ENCODE results near the gene TAAR8. TPM values are rescaled to one million over a fixed set of nuclear protein-coding genes. Genes with fewer than 3 reads are reported as not detected.
"Not testable (repeated sequence)": the region's sequence is repeated elsewhere in the genome, so short reads cannot be mapped to it uniquely, and the experiment has no call there.

The TAAR8 gene
- total and polyA plus RNA-seq, 4 experiments from 2014 or later = not detected

- no peaks in the 10 kb centered on the region for H3K9me3 ChIP-seq (ENCODE audit: control insufficient read depth in 1 of 2, low read length in 2 of 2)
- Mint-ChIP-seq H3K4me3 (no peak overlapping the region), H3K36me3 (no peaks in the 10 kb centered on the region), H3K27ac (no peak overlapping the region), H3K9me3 (no peaks in the 10 kb centered on the region), H3K4me1 (peaks cover 0 to 2% (median 0%) of the 10 kb centered on the region in 4 donors), H3K27me3 (peaks cover 23 to 33% of the 10 kb centered on the region in 2 donors)
- no peak for DNase-seq
- no peak overlapping the region for H3K27ac ChIP-seq (ENCODE audit: low read depth, low read length)
- H3K36me3 ChIP-seq (ENCODE audit: insufficient read depth, low read length) = no peaks in the 10 kb centered on the region
- H3K27me3 ChIP-seq (ENCODE audit: insufficient read depth, low read length) = peaks cover 6% of the 10 kb centered on the region
- ChIA-PET POLR2A (ENCODE audit: partially characterized antibody) (no interaction called here), CTCF (ENCODE audit: partially characterized antibody) (interaction anchor here (1.1 to 4.0 kb wide), 3 partner anchors 9 to 1571 kb away, joined by 3 to 19 read pairs (median 3); no protein-coding TSS in a partner anchor)
- intact Hi-C loops (cut with micrococcal nuclease) = no loop called here
- H3K4me1 ChIP-seq (ENCODE audit: insufficient read depth, low read length) = no peaks in the 10 kb centered on the region
- H3K4me3 ChIP-seq (ENCODE audit: low read length in 2 of 2) = no peak overlapping the region
Measured at GRCh38 chr6:132525866-132526265, 26.6 kb upstream of the TAAR8 start.

- H3K36me3 Mint-ChIP-seq = no peaks in the 10 kb centered on the region
- no peaks in the 10 kb centered on the region for H3K9me3 Mint-ChIP-seq
- DNase-seq = no peak
- Histone ChIP-seq H3K27me3 (ENCODE audit: insufficient read depth, low read length) (peaks cover 6% of the 10 kb centered on the region), H3K4me3 (ENCODE audit: low read length in 2 of 2) (no peak overlapping the region), H3K9me3 (ENCODE audit: control insufficient read depth in 1 of 2, low read length in 2 of 2) (no peaks in the 10 kb centered on the region), H3K27ac (ENCODE audit: low read depth, low read length) (no peak overlapping the region), H3K4me1 (ENCODE audit: insufficient read depth, low read length) (no peaks in the 10 kb centered on the region), H3K36me3 (ENCODE audit: insufficient read depth, low read length) (no peaks in the 10 kb centered on the region)
- ChIA-PET CTCF (ENCODE audit: partially characterized antibody) (interaction anchor here (1.0 to 4.0 kb wide), 7 partner anchors 10 to 1571 kb away, joined by 3 to 19 read pairs (median 3); partner anchors contain the start of gene STX7), POLR2A (ENCODE audit: partially characterized antibody) (no interaction called here)
- peaks cover 21 to 33% of the 10 kb centered on the region in 2 donors for H3K27me3 Mint-ChIP-seq
- intact Hi-C loops (cut with micrococcal nuclease) = no loop called here
- H3K27ac Mint-ChIP-seq = no peak overlapping the region
- no peak overlapping the region for H3K4me3 Mint-ChIP-seq
- peaks cover 0 to 2% (median 0%) of the 10 kb centered on the region in 4 donors for H3K4me1 Mint-ChIP-seq
Measured at GRCh38 chr6:132526461-132526860, 26.0 kb upstream of the TAAR8 start.

- H3K27me3 ChIP-seq (ENCODE audit: insufficient read depth, low read length) = peaks cover 6% of the 10 kb centered on the region
- ChIA-PET POLR2A (ENCODE audit: partially characterized antibody) (interaction anchor here (0.7 kb wide), 1 partner anchor 15 kb away, joined by 3 read pairs; the partner anchor contains the start of gene STX7), CTCF (ENCODE audit: partially characterized antibody) (interaction anchor here (1.1 to 4.0 kb wide), 6 partner anchors 11 to 435 kb away, joined by 3 to 19 read pairs (median 4); partner anchors contain the start of gene STX7)
- H3K36me3 Mint-ChIP-seq = no peaks in the 10 kb centered on the region
- no peaks in the 10 kb centered on the region for H3K9me3 ChIP-seq (ENCODE audit: control insufficient read depth in 1 of 2, low read length in 2 of 2)
- H3K9me3 Mint-ChIP-seq = no peaks in the 10 kb centered on the region
- DNase-seq = no peak
- H3K27ac Mint-ChIP-seq = no peak overlapping the region
- H3K36me3 ChIP-seq (ENCODE audit: insufficient read depth, low read length) = no peaks in the 10 kb centered on the region
- H3K4me3 ChIP-seq (ENCODE audit: low read length in 2 of 2) = no peak overlapping the region
- no peak overlapping the region for H3K27ac ChIP-seq (ENCODE audit: low read depth, low read length)
- intact Hi-C loops (cut with micrococcal nuclease) = no loop called here
- H3K4me1 ChIP-seq (ENCODE audit: insufficient read depth, low read length) = no peaks in the 10 kb centered on the region
- peaks cover 21 to 31% of the 10 kb centered on the region in 2 donors for H3K27me3 Mint-ChIP-seq
- no peak overlapping the region for H3K4me3 Mint-ChIP-seq
- peaks cover 0 to 2% (median 0%) of the 10 kb centered on the region in 4 donors for H3K4me1 Mint-ChIP-seq
Measured at GRCh38 chr6:132527791-132528190, 24.7 kb upstream of the TAAR8 start.

GRCh38 chr6:132530293-132530974 is 22.0 kb upstream of the TAAR8 start:
- Mint-ChIP-seq H3K27ac (no peak overlapping the region), H3K36me3 (no peaks in the 10 kb centered on the region), H3K4me1 (peaks cover 0 to 2% (median 0%) of the 10 kb centered on the region in 4 donors), H3K9me3 (peaks cover 0 to 6% (median 2%) of the 10 kb centered on the region in 8 donors), H3K4me3 (peak overlapping the region in 3 of 8 donors; percentile 18 to 57 (median 42)), H3K27me3 (peaks cover 14 to 20% of the 10 kb centered on the region in 2 donors)
- Histone ChIP-seq H3K4me1 (ENCODE audit: insufficient read depth, low read length) (no peaks in the 10 kb centered on the region), H3K9me3 (ENCODE audit: control insufficient read depth in 1 of 2, low read length in 2 of 2) (no peaks in the 10 kb centered on the region), H3K36me3 (ENCODE audit: insufficient read depth, low read length) (no peaks in the 10 kb centered on the region), H3K27ac (ENCODE audit: low read depth, low read length) (no peak overlapping the region), H3K4me3 (ENCODE audit: low read length in 2 of 2) (no peak overlapping the region), H3K27me3 (ENCODE audit: insufficient read depth, low read length) (peaks cover 6% of the 10 kb centered on the region)
- POLR2A ChIA-PET (ENCODE audit: partially characterized antibody) = no interaction called here
- CTCF ChIA-PET (ENCODE audit: partially characterized antibody) = interaction anchor here (0.6 to 4.0 kb wide), 14 partner anchors 8 to 1391 kb away, joined by 3 to 16 read pairs (median 4); partner anchors contain the start of gene SLC18B1
- peak; percentile 54 to 66 (median 59) for DNase-seq
- intact Hi-C loops (cut with micrococcal nuclease) = loop anchor here (1.0 to 5.0 kb wide), 7 partner anchors 139 to 1567 kb away; partner anchors contain the start of gene RPS12

GRCh38 chr6:132534546-132534945 is 17.9 kb upstream of the TAAR8 start:
- POLR2A ChIA-PET (ENCODE audit: partially characterized antibody); H3K4me1 Mint-ChIP-seq; H3K4me3 ChIP-seq (ENCODE audit: low read length in 2 of 2); H3K36me3 ChIP-seq (ENCODE audit: insufficient read depth, low read length); DNase-seq; H3K36me3 Mint-ChIP-seq; H3K27me3 ChIP-seq (ENCODE audit: insufficient read depth, low read length); H3K4me3 Mint-ChIP-seq; H3K27ac Mint-ChIP-seq; H3K4me1 ChIP-seq (ENCODE audit: insufficient read depth, low read length); H3K9me3 ChIP-seq (ENCODE audit: control insufficient read depth in 1 of 2, low read length in 2 of 2); CTCF ChIA-PET (ENCODE audit: partially characterized antibody); H3K27ac ChIP-seq (ENCODE audit: low read depth, low read length); H3K9me3 Mint-ChIP-seq: not testable (repeated sequence)
- peaks cover 16 to 22% of the 10 kb centered on the region in 2 donors for H3K27me3 Mint-ChIP-seq
- intact Hi-C loops (cut with micrococcal nuclease) = loop anchor here (5.0 kb wide), 1 partner anchor 278 kb away; the partner anchor contains the start of gene RPS12

- CTCF ChIA-PET (ENCODE audit: partially characterized antibody) = interaction anchor here (0.8 kb wide), 2 partner anchors 9 to 501 kb away, joined by 3 to 4 read pairs; no protein-coding TSS in a partner anchor
- intact Hi-C loops (cut with micrococcal nuclease) = no loop called here
- Mint-ChIP-seq H3K27me3 (peaks cover 20 to 27% of the 10 kb centered on the region in 2 donors), H3K4me3 (no peak overlapping the region), H3K36me3 (no peaks in the 10 kb centered on the region), H3K27ac (no peak overlapping the region), H3K9me3 (peaks cover 0 to 6% (median 2%) of the 10 kb centered on the region in 8 donors), H3K4me1 (no peaks in the 10 kb centered on the region)
- H3K4me3 ChIP-seq (ENCODE audit: low read length in 2 of 2) = no peak overlapping the region
- H3K36me3 ChIP-seq (ENCODE audit: insufficient read depth, low read length) = no peaks in the 10 kb centered on the region
- no peak for DNase-seq
- no peaks in the 10 kb centered on the region for H3K4me1 ChIP-seq (ENCODE audit: insufficient read depth, low read length)
- H3K27ac ChIP-seq (ENCODE audit: low read depth, low read length) = no peak overlapping the region
- H3K27me3 ChIP-seq (ENCODE audit: insufficient read depth, low read length) = peaks cover 3% of the 10 kb centered on the region
- H3K9me3 ChIP-seq (ENCODE audit: control insufficient read depth in 1 of 2, low read length in 2 of 2) = no peaks in the 10 kb centered on the region
- POLR2A ChIA-PET (ENCODE audit: partially characterized antibody) = no interaction called here
Measured at GRCh38 chr6:132537145-132537544, 15.3 kb upstream of the TAAR8 start.

GRCh38 chr6:132537977-132538376 is 14.5 kb upstream of the TAAR8 start, which contains the start of gene TAAR9:
TSS of gene TAAR9 (plus strand) at chr6:132538277. CDS start at chr6:132538290, 13 bp downstream.
- H3K27ac Mint-ChIP-seq = no peak within 1 kb of the TSS
- no peaks in the 10 kb centered on the region for H3K36me3 Mint-ChIP-seq
- Histone ChIP-seq H3K36me3 (ENCODE audit: insufficient read depth, low read length) (no peaks in the 10 kb centered on the region), H3K27me3 (ENCODE audit: insufficient read depth, low read length) (peaks cover 3% of the 10 kb centered on the region), H3K4me3 (ENCODE audit: low read length in 2 of 2) (no peak within 1 kb of the TSS), H3K4me1 (ENCODE audit: insufficient read depth, low read length) (no peaks in the 10 kb centered on the region), H3K9me3 (ENCODE audit: control insufficient read depth in 1 of 2, low read length in 2 of 2) (no peaks in the 10 kb centered on the region), H3K27ac (ENCODE audit: low read depth, low read length) (no peak within 1 kb of the TSS)
- ChIA-PET CTCF (ENCODE audit: partially characterized antibody) (interaction anchor here (1.4 kb wide), 1 partner anchor 7 kb away, joined by 3 read pairs; no protein-coding TSS in a partner anchor), POLR2A (ENCODE audit: partially characterized antibody) (no interaction called here)
- H3K27me3 Mint-ChIP-seq = peaks cover 20 to 27% of the 10 kb centered on the region in 2 donors
- no peak for DNase-seq
- intact Hi-C loops (cut with micrococcal nuclease) = no loop called here
- no peaks in the 10 kb centered on the region for H3K4me1 Mint-ChIP-seq
- no peak within 1 kb of the TSS for H3K4me3 Mint-ChIP-seq
- H3K9me3 Mint-ChIP-seq = peaks cover 0 to 6% (median 2%) of the 10 kb centered on the region in 8 donors

All from CD4-positive, alpha-beta memory T cell (primary cell).